Activated B cell treated with CpG ODN at 0.5 μM for 24 hours (primary cell): ENCODE data around the gene CAMKMT. TPM values are rescaled to one million over a fixed set of nuclear protein-coding genes. Genes with fewer than 3 reads are reported as not detected.

Experiments used
- ATAC-seq: fragments of 200-7000 bp; cut with Tn5 transposase; one replicate; pipeline ENCODE4 v1.10.0; 2021; ENCODE audit warnings: low read depth, mild to moderate bottlenecking, moderate library complexity
- CTCF ChIA-PET: fragments of 350-600 bp; sonication (Branson Sonifier 250); formaldehyde crosslinking; loops from one replicate; lab custom pipeline; 2021; ENCODE audit warnings: antibody characterized with exemption; lab: Charles Lee
- POLR2A ChIA-PET: fragments of 350-600 bp; sonication (Branson Sonifier 250); formaldehyde crosslinking; loops from one replicate; lab custom pipeline; 2021; ENCODE audit warnings: antibody characterized with exemption; lab: Charles Lee
- DNase-seq: peaks from one replicate; pipeline ENCODE4 v3.0.0; 2022
- H3K27ac Mint-ChIP-seq: one replicate; pipeline ENCODE4 v1.8.0; 2020; ENCODE audit warnings: mixed read lengths
- H3K27me3 Mint-ChIP-seq: one replicate; pipeline ENCODE4 v1.8.0; 2021; ENCODE audit warnings: mixed read lengths
- H3K36me3 Mint-ChIP-seq: one replicate; pipeline ENCODE4 v1.8.0; 2021; ENCODE audit warnings: low read depth, mixed read lengths
- H3K4me1 Mint-ChIP-seq: one replicate; pipeline ENCODE4 v1.8.0; 2021; ENCODE audit warnings: mixed read lengths
- H3K4me3 Mint-ChIP-seq: one replicate; pipeline ENCODE4 v1.8.0; 2020; ENCODE audit warnings: mild to moderate bottlenecking, mixed read lengths
- H3K9me3 Mint-ChIP-seq: one replicate; pipeline ENCODE4 v1.8.0; 2020; ENCODE audit warnings: mixed read lengths
- CTCF ChIP-seq: fragments of 200-600 bp; IDR thresholded peaks from one replicate; pipeline ENCODE4 v1.8.0; 2022; ENCODE audit warnings: antibody characterized with exemption, mild to moderate bottlenecking
- intact Hi-C: fragments of 100-400 bp; cut with micrococcal nuclease; formaldehyde crosslinking; loops from one replicate; pipeline ENCODE4 v1.15.1; 2024
- total RNA-seq: library from RNA; stranded (reverse); gene quantifications from 2 replicates; pipeline ENCODE4 v1.2.3, GENCODE V29; 2022

Gene CAMKMT
- total RNA-seq, 1 donor from 2014 or later, result 21.2 TPM

- ATAC-seq, result no peak
- Mint-ChIP-seq H3K27ac (no peak overlapping the region), H3K9me3 (no peaks in the 10 kb centered on the region), H3K27me3 (peaks cover 4% of the 10 kb centered on the region), H3K36me3 (no peaks in the 10 kb centered on the region), H3K4me1 (no peaks in the 10 kb centered on the region), H3K4me3 (no peak overlapping the region)
- POLR2A ChIA-PET, result no interaction called here
- intact Hi-C loops, result no loop called here
- CTCF ChIA-PET, result no interaction called here
- TF ChIP-seq CTCF, result no peak
- no peak for DNase-seq
Observed at GRCh38 chr2:44821500-44821899, 459.8 kb downstream of the CAMKMT start.

GRCh38 chr2:44822174-44822573, 460.4 kb downstream of the CAMKMT start:
- H3K9me3 Mint-ChIP-seq, result no peaks in the 10 kb centered on the region
- no peak for TF ChIP-seq CTCF
- intact Hi-C loops, result no loop called here
- H3K27ac Mint-ChIP-seq, result no peak overlapping the region
- CTCF ChIA-PET, result no interaction called here
- ATAC-seq (no peak), DNase-seq (no peak)
- POLR2A ChIA-PET, result no interaction called here
- H3K36me3 Mint-ChIP-seq, result no peaks in the 10 kb centered on the region
- H3K4me1 Mint-ChIP-seq, result no peaks in the 10 kb centered on the region
- peaks cover 3% of the 10 kb centered on the region for H3K27me3 Mint-ChIP-seq
- no peak overlapping the region for H3K4me3 Mint-ChIP-seq

Other genes with a start within 250 kb of the CAMKMT start
- gene PPM1B, start 193.1 kb upstream of the CAMKMT start, total RNA-seq, result 51.6 and 55.2 TPM in 2 replicates
- 0.29 and 0.40 TPM in 2 replicates for gene SLC3A1, start 86.5 kb upstream of the CAMKMT start, total RNA-seq
- gene PREPL, start 453 bp upstream of the CAMKMT start, total RNA-seq, result 29.2 and 33.3 TPM in 2 replicates